Large intestine (tissue), 12 donors: ENCODE data around the gene TMEM169. TPM values are rescaled to one million over a fixed set of nuclear protein-coding genes. Genes with fewer than 3 reads are reported as not detected.
A peak's percentile ranks its signal among the peaks of the same experiment; 100 is the strongest.

ENCODE experiments used
- DNase-seq, 2 donors: peaks; one replicate each; pipeline versions ENCODE4 v3.0.0 to v3.0.0-alpha.2; 2013
- H3K27ac ChIP-seq: one replicate; pipeline ENCODE4 v1.5.1; 2013; ENCODE audit warnings: low read length
- H3K27me3 ChIP-seq: 2 replicates; pipeline ENCODE4 v1.6.1; 2013; ENCODE audit warnings: low read length; ENCODE audit not compliant: control insufficient read depth, insufficient read depth
- H3K36me3 ChIP-seq: 2 replicates; pipeline ENCODE4 v1.6.1; 2013; ENCODE audit warnings: low read length; ENCODE audit not compliant: control insufficient read depth, insufficient read depth
- H3K4me1 ChIP-seq: one replicate; pipeline ENCODE4 v1.6.1; 2013; ENCODE audit warnings: low read length; ENCODE audit not compliant: control insufficient read depth, insufficient read depth
- H3K4me3 ChIP-seq: one replicate; pipeline ENCODE4 v1.5.1; 2013; ENCODE audit warnings: low read length
- H3K9me3 ChIP-seq: one replicate; pipeline ENCODE4 v1.6.1; 2013; ENCODE audit warnings: mild to moderate bottlenecking, low read depth, low read length, moderate library complexity; ENCODE audit not compliant: control insufficient read depth
- WGBS: methylation state at CpG from one replicate; pipeline ENCODE4 v1.1.5; 2013; ENCODE audit warnings: low lambda C conversion rate; ENCODE audit not compliant: insufficient coverage; 5-methylcytosine and 5-hydroxymethylcytosine counted together
- long read RNA-seq, 11 donors: transcript quantifications; one replicate each; lab custom pipeline, GENCODE V29; 2026
- polyA plus RNA-seq: library from polyadenylated mRNA; unstranded; fragments of 120-200 nt; gene quantifications from one replicate; pipeline ENCODE4 v1.2.1, GENCODE V29; 2013

TMEM169 gene, protein sequence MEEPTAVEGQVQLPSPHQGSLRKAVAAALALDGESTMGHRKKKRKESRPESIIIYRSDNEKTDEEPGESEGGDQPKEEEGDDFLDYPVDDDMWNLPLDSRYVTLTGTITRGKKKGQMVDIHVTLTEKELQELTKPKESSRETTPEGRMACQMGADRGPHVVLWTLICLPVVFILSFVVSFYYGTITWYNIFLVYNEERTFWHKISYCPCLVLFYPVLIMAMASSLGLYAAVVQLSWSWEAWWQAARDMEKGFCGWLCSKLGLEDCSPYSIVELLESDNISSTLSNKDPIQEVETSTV
- 4.1 TPM for polyA plus RNA-seq
- long read RNA-seq, donor 1, partial matches to known transcripts, result 0 of 1 reads
- long read RNA-seq, donor 1, other reads (novel, unspliced or antisense), result 0 of 1 reads
- long read RNA-seq, donor 2, partial matches to known transcripts, result 0 of 2 reads
- long read RNA-seq, donor 2, other reads (novel, unspliced or antisense), result 0 of 2 reads
- long read RNA-seq, donor 3, result 0 reads
- long read RNA-seq, donor 4, result 0 reads
- long read RNA-seq, donor 5, partial matches to known transcripts, result 0 of 2 reads
- long read RNA-seq, donor 5, other reads (novel, unspliced or antisense), result 0 of 2 reads
- long read RNA-seq, donor 6, result 0 reads
- long read RNA-seq, donor 7, partial matches to known transcripts, result 0 of 1 reads
- long read RNA-seq, donor 7, other reads (novel, unspliced or antisense), result 0 of 1 reads
- long read RNA-seq, donor 8, result 0 reads
- long read RNA-seq, donor 9, partial matches to known transcripts, result 0 of 1 reads
- long read RNA-seq, donor 9, other reads (novel, unspliced or antisense), result 0 of 1 reads
- long read RNA-seq, donor 10, partial matches to known transcripts, result 0 of 2 reads
- long read RNA-seq, donor 10, other reads (novel, unspliced or antisense), result 0 of 2 reads
- long read RNA-seq, donor 11, result 0 reads

DNA sequence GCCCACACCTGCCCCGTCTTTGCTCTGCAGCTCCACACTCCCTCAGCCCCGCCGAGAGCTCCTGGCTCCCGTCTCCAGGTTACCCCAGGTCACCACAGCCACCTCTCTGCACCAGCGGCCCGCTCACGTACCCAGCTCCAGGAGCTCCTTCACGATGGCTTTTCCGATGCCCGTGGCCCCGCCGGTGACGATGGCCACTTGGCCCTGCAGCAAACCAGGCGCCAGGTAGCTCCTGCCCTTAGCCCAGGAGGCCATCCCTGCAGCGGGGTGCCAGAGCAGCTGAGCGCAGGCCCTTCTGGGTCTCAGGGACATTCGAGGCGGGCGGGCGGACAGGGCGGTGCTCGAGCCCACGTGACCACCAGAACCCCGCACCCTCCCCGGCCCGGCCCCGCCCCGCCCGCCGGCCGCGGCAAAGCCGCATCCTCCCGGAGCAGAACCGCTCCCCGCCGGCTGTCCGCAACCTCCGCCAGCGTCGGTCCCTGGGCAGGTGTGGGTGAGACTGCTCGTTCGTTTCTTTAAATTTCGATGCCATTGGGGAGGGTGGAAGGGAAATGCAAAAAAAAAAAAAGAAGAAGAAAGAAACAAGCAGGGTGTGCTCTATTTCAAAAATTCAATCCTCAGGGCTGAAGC, at the start of gene TMEM169, which contains the start of gene PECR:
TMEM169 (plus strand) TSS at position 433 of the 630 bp plus-strand sequence. CDS start 14,045 bp downstream, outside the sequence.
PECR (minus strand) TSS at position 323 of the 630 bp plus-strand sequence; CDS start at position 255, 68 bp downstream.
- no CpG with 5 or more reads among the region's 44 CpGs for WGBS

DNA sequence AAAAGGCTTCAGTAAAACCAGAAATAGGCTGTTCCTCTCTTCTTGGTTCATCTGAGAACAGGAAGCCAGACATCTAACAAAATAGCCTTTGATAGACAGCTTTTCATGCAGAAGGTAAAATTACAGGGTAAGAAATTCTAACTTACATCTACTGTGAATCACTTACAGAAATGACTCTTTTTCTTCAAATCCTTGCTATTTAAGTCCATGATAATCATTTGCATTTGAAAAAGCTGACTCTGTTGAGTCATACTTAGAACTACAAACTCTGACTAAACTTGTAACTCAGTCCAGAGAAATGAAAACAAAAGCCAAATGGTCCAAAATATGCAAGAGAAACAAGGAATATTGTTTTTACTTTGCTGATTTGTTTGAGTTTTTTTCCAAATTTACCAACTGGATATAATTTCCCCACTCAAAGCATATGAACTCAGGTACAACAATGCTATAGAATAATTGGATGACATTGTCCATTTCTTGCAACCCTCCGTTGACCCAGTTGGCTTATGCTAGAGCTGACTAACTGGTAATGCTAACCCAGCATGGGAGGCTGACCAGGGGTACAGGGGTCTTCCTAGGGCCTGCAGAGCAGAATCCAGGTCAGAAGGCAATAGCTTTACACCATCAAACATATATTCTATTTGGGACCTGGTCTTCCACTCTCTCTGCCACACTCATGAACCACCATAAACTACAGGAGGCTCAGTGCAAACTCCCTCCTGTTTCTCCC, 49.6 kb upstream of the TMEM169 start:
- H3K27ac ChIP-seq, result no peak overlapping the region
- peaks cover 35% of the 10 kb centered on the region for H3K36me3 ChIP-seq
- no peaks in the 10 kb centered on the region for H3K27me3 ChIP-seq
- H3K9me3 ChIP-seq, result no peaks in the 10 kb centered on the region
- WGBS, result no CpG with 5 or more reads among the region's 1 CpG
- no peak for DNase-seq
- no peaks in the 10 kb centered on the region for H3K4me1 ChIP-seq
- no peak overlapping the region for H3K4me3 ChIP-seq

More for the DNA sequence above, at the start of gene TMEM169, which contains the start of gene PECR:
- H3K27ac ChIP-seq, result peak within 1 kb of the TSS; percentile 74
- H3K36me3 ChIP-seq, result no peaks in the 10 kb centered on the region
- peaks cover 15% of the 10 kb centered on the region for H3K4me1 ChIP-seq
- H3K27me3 ChIP-seq, result no peaks in the 10 kb centered on the region
- peak within 1 kb of the TSS; percentile 84 for H3K4me3 ChIP-seq
- no peaks in the 10 kb centered on the region for H3K9me3 ChIP-seq
- peak; percentile 66 to 86 for DNase-seq

DNA sequence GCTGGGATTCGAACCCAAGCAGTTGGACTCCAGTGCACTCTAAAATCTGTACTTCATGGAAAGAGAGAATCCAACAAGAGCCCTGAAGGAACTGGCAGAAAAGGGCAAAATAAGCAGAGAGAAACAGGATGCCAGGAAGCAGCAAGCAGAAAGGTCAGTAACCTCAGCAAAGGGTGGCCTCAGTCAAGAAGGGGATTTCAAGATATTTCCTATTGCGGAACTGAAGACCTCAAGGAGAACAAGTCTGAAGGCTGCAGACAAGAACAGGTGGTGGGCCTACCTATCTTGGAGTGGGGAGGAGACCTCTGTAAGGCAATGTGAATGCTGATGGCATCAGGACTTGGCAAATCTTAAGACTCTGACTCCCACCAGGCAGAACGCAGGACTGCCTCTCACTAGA, 48.3 kb upstream of the TMEM169 start:
- Histone ChIP-seq H3K27me3 (no peaks in the 10 kb centered on the region), H3K9me3 (no peaks in the 10 kb centered on the region), H3K36me3 (peaks cover 40% of the 10 kb centered on the region), H3K4me1 (no peaks in the 10 kb centered on the region), H3K27ac (no peak overlapping the region), H3K4me3 (no peak overlapping the region)
- no CpG with 5 or more reads among the region's 3 CpGs for WGBS
- no peak for DNase-seq

DNA sequence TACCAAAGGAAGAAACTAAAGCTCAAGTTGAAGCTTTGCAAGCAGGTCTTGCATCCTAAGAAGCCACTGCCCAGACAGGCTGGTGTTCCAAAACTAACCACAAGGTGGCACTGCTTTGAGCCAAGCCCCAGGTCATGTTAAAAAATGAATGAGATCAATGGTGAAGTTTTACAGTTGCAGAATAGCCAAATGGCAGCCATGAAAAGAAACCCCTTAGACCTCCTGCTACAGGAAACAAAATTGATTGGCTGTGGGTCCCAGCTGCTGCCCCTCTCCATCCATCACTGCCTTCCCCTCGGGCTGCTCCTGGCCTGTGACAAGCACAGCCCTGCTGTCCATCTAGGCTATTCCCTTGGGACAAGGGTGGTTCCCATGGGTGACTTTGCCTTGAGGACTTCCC, 47.7 kb upstream of the TMEM169 start:
- DNase-seq, result peak; percentile 40 to 47
- Histone ChIP-seq H3K27me3 (no peaks in the 10 kb centered on the region), H3K27ac (no peak overlapping the region), H3K36me3 (peaks cover 42% of the 10 kb centered on the region), H3K4me1 (no peaks in the 10 kb centered on the region), H3K9me3 (no peaks in the 10 kb centered on the region), H3K4me3 (no peak overlapping the region)
- no CpG with 5 or more reads among the region's 1 CpG for WGBS

GRCh38 chr2:216039918-216040317, 41.8 kb upstream of the TMEM169 start:
- Histone ChIP-seq H3K27me3 (no peaks in the 10 kb centered on the region), H3K4me1 (no peaks in the 10 kb centered on the region), H3K36me3 (peaks cover 52% of the 10 kb centered on the region), H3K9me3 (no peaks in the 10 kb centered on the region), H3K27ac (no peak overlapping the region), H3K4me3 (no peak overlapping the region)
- no peak for DNase-seq
- WGBS, result 100% methylated on average over 1 of the region's 3 CpGs

- Histone ChIP-seq H3K4me3 (no peak overlapping the region), H3K27ac (no peak overlapping the region), H3K9me3 (no peaks in the 10 kb centered on the region), H3K4me1 (no peaks in the 10 kb centered on the region), H3K36me3 (peaks cover 46% of the 10 kb centered on the region), H3K27me3 (no peaks in the 10 kb centered on the region)
- DNase-seq, result no peak
- no CpG with 5 or more reads among the region's 2 CpGs for WGBS
Measured at GRCh38 chr2:216041438-216041837, 40.3 kb upstream of the TMEM169 start.

GRCh38 chr2:216043949-216044348, 37.8 kb upstream of the TMEM169 start:
- Histone ChIP-seq H3K27me3 (no peaks in the 10 kb centered on the region), H3K4me1 (no peaks in the 10 kb centered on the region), H3K36me3 (peaks cover 40% of the 10 kb centered on the region), H3K27ac (no peak overlapping the region), H3K9me3 (no peaks in the 10 kb centered on the region), H3K4me3 (no peak overlapping the region)
- WGBS, result no CpG with 5 or more reads among the region's 5 CpGs
- DNase-seq, result no peak

DNA sequence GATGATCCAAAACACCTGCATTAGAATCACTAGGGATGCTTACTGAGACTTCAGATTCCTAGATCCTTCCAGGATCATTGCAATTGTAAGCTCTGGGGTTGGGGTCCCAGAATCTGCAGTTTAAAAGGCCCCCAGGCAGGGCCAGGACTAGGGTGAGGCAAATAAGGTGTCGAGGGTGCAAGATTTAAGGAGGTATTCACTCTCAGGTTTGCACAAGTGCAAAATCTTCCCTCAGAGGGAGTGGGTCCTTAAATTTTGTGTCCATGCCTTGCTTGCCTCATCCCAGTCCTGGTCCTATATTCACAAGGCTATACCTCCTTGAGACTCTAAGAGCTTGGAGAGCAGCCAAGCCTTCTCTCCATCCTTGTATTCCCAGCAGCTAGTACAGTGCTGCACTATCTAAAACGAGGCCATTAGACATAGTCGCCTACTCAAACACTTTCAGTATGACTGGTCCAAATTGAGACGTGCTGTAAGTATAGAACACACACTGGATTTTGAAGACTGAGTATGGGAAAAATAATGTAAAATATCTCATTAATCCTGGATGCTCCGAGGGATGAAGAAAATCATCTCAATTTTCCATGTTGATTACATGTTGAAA, 36.7 kb upstream of the TMEM169 start:
- Histone ChIP-seq H3K27me3 (no peaks in the 10 kb centered on the region), H3K4me1 (no peaks in the 10 kb centered on the region), H3K9me3 (no peaks in the 10 kb centered on the region), H3K36me3 (peaks cover 36% of the 10 kb centered on the region), H3K27ac (no peak overlapping the region), H3K4me3 (no peak overlapping the region)
- 100% methylated on average over 1 of the region's 5 CpGs for WGBS
- no peak for DNase-seq

DNA sequence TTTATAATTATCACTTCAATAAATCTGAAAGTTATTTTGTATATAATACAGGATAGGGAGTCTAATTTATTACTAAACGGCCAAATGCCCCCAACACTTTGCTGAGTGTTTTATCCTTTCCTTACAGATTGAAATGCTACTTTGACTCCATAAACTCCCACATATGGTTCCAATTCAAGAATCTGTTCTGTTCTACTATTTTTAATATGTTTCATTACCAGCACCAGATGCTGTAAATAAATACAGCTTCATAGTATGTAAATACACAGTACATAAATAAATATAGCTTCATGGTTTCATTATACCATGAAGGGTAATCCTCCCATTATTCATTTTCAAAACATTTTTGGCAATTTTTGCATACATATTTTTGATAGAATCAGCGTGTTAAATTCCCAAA, 34.3 kb upstream of the TMEM169 start:
- H3K36me3 ChIP-seq, result peaks cover 29% of the 10 kb centered on the region
- H3K4me1 ChIP-seq, result no peaks in the 10 kb centered on the region

More for the DNA sequence above, 34.3 kb upstream of the TMEM169 start:
- Histone ChIP-seq H3K9me3 (no peaks in the 10 kb centered on the region), H3K27me3 (no peaks in the 10 kb centered on the region), H3K4me3 (no peak overlapping the region), H3K27ac (no peak overlapping the region)
- DNase-seq, result no peak
- 89% methylated on average over 1 of the region's 2 CpGs for whole genome bisulfite sequencing
